GM18858 (cell line): ENCODE data around the gene UHRF1.
"Not testable (repeated sequence)": the region's sequence is repeated elsewhere in the genome, so short reads cannot be mapped to it uniquely, and the experiment has no call there.

Experiments
- ATAC-seq: cut with Tn5 transposase; IDR thresholded peaks from one replicate; pipeline ENCODE4 v1.9.1; 2021; ENCODE audit not compliant: unreplicated experiment

The UHRF1 gene

DNA sequence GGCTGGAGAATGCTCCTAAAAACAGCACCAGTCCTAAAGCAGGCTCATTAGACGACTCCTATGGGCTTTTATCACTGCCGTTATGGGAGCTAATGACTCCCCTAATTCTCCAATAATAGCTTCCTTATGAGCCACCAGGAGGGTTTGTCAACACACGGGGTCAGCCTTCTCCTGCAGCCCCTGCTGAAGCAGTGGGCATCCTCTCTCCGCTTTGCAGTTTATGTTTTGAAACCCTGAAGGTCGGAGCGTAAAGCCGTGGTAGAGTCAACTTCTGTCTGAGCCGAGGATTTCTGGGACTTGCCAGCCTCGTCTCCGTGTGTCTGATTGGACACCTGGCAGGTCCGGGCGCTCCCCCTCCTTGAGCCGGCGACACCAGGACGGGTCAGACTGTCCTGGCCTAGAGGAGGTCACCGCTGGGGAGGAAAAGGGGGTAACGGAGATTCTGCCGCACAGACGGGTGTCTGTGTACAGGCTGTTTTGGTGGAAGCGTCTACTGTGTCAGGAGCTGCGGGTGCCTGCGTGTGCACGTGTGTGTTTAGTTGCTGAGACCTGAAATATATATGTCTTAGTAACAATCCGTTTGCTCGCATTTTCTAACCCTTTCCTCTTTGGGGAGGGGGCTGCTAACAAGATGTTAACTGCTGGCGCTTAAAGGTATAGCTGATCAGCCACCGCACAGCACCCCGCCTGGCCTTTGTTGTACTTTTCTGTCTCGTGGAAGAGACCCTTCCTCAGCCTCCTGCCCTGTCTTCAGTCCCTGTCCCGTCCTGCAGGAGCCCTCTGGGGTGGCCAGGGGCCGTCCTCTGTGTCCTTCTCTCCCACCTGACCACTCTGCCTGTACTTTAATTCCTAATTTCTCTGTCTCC is 61.5 kb downstream of the UHRF1 start:
- ATAC-seq: no peak

- ATAC-seq: no peak
These were observed 62.1 kb downstream of the UHRF1 start for GRCh38 chr19:4971424-4971793.

DNA sequence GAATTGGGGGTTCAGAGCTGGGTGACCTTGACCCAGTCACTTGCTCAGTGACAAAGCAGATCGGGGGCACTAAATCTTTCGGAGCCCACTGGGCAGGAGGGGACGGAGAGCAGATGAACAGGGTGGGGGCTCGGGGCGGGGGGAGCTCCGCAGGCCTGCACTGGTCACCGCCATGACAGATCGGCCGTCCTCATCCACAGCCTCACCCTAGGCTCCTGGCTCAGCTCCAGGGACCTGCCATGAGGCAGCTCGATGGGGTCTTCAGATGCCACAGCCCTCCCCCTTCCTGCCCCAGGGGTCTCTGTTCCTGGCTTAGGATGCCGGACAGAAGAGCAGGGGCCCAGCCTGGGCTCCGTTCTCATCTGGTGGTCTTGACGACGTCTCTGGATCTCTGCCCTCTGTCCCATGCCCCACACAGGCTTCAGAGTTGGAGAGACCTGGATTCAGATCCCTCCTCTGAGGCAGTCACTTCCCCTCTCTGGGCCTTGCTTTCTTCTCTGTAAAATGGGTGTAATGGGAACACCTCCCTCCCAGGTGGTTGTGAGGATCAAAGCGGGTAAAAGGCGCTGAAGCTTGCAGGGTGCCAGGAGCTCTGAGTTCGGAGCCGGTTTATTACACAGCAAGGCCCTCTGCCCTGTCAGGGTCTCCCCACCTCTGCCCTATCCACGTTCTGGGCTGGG is 62.7 kb downstream of the UHRF1 start:
- no peak for ATAC-seq

GRCh38 chr19:4972509-4973230 is 63.4 kb downstream of the UHRF1 start:
- no peak for ATAC-seq

DNA sequence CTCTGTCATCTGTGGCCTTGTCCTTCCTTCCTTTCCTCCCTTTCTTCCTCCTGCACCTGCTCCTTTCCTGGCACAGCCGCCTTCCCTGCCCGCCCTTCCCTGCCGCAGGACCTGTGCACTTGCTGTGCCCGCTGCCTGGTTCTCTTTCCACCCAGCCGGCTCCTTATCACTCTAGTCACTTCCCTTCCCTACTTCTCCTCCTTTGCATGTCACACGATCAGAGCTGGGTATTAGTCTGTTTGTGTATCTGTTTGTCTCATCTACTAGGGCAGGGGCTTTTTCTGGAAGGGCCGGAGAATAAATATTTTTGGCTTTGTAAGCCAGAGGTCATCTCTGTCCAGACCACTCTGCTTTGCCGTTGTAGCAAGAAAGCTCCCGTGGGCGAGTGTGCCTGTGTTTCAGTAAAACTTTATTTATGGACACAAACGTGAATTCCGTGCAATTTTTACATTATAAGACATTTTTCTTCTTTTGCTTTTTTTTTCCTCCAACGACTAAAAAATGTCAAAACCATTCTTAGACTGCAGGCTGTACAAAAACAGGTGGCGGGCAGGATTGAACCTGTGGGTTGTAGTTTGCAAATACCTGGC is 65.7 kb downstream of the UHRF1 start:
- no peak for ATAC-seq

DNA sequence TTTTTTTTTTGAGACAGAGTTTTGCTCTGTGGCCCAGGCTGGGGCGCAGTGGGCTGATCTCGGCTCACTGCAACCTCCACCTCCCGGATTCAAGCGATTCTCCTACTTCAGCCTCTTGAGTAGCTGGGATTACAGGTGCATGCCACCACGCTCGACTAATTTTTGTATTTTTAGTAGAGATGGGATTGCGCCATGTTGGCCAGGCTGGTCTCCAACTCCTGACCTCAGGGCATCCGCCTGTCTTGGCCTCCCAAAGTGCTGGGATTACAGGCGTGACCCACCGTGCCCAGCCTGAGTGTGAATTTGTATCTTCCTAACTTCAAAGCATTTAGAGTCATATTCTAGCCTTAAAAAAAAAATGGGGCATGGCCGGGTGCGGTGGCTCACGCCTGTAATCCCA is 66.3 kb downstream of the UHRF1 start:
- not testable (repeated sequence) for ATAC-seq

DNA sequence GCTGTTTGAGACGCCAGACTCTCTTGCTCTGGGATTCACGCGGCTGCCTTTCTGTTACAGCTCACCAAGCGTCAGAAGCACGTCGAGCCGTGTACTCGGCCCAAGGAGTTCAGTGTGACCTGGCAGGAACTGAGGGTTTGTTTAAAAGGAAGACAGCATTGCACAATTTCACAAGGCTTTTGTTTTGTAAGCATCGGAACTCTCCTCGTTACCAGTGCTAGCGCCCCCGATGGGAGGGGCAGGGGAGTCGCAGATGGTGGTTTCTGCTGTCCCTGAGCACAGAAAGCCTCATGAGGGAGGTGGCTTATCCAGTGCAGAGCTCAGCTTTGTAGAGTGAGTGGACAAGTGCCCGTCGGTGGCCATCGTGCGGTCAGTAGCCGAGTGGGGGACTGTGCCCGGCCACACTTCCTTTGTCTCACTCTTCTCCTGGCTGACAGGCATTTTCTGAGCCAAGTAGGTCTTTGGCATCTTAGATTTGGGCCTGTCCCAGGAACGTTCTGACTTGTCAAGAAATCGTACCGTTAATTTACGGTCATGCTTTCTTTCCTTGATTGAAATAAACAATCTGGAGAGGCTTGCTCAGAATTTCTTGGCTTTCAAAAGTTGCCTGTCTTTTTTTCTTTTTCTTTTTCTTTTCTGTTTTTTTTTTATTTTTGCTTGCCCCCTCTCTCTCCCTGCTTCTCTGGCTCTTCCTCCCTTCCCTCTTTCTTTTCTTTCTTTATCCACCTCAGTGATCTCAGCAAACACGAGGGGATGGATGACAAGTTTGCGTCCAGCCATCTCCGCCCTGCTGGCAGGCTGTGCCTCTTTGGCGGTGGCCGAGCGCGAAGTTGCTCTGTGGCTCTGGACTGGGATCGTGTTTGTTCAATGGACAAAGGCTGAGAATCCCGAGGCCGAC is 67.3 kb downstream of the UHRF1 start:
- no peak for ATAC-seq

DNA sequence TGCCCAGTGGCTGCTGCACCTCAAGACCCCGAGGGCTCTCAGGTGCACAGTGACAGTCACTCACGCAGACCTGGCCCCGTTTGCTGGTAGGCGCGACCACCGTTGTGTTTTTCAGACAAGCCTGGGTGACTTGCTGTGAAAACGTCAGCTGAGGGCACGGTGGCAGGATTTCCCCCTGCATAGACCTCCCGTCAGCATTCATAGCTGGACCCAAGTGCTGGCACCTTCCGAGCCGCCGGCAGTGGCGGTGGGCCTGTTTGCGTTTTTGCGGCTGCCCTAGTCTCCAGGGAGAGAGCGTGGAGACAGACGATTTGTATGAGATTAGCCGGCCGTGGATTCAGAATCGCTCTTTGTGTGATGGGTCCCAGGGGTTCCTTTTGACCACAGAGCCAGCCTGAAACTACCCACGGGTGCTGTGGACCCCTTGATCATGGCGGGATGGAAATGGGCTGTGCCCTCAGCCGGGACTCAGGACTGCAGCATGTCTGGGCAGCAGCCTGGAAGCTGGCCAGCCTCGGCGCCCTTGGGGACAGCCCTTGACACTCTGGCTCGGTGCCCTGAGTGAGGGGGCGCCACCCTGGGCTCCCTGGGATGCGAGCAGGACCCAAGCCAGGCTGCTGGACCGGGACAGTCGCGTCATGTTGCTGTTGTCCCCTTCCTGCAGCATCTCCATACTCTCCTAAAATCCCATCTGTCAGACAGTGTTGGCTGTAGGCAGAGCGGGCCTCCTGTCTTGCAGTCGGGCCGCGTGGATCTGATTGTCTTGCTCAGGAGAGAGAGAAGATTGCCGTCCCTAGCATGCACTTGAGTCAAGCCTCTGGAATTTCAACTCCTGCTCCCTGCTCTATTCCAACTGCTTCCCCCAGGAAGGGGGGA is 68.2 kb downstream of the UHRF1 start:
- ATAC-seq: no peak

GRCh38 chr19:4979211-4979807 is 70.0 kb downstream of the UHRF1 start:
- no peak for ATAC-seq

DNA sequence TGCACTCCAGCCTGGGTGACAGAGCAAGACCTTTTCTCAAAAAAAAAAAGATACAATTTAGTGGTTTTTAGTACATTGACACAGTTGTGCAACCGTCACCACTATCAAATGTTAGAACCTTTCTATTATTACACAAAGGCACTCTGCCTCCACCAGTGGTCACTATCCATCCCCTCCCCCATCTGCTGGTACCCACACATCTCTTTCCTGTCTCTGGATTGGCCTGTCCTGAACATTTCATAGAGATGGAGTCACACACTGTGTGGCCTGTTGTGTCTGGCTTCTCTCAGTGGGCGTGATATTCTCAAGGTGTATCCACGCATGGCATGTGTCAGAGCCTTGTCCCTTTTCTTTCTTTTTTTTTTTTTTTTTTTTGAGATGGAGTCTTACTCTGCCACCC is 70.8 kb downstream of the UHRF1 start:
- no peak for ATAC-seq

GRCh38 chr19:4980838-4981680 is 71.8 kb downstream of the UHRF1 start:
- no peak for ATAC-seq

DNA sequence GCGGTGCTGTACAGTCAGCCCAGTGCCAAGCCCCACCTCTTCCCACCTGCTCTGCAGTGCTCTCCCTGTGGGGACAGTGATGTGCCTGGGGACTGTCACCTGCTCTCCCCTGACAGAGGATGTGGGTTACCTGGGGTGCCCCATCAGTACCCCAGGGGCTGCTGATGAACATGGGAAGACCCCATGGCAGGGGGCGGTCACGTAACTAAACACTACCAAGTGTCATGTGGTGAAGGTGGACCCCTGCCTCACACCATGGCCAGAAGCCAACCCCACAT is 72.3 kb downstream of the UHRF1 start:
- no peak for ATAC-seq

DNA sequence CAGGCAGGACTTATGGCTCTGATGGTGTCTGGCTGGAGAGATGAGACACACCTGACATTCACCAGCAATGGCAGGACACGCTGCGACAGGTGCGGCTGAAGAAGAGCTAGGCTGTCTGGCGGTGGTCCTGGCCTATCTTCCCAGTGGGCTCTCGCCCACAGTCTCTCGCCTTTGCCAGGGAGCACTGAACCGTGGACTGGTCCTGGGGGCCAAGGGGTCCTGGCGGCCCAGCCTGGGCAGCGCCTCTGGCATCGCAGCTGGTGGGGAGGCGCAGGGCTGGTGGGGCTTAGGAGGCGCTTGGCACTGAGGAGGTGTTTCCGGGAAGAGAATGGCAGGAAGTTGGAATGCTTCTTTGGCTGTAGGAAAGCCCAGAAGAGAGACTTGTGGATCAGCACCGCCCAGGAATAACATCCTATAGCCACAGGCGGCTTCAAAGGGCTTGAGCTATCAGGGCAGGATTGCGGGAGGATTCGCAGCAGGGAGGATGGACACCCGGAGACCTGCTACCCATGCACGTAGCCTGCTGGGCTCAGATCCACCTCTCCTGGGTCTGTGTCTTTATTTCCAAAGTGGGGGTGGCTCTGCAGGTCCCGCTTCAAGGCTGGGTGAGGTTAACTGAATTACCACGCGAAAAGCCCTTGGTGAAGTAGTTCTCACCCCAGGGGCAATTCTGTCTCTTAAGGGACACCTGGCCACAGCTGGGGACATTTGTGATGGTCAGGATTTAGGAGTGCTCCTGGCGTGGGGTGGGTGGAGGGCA is 74.2 kb downstream of the UHRF1 start:
- ATAC-seq: no peak

- ATAC-seq: no peak
These were observed 74.7 kb downstream of the UHRF1 start for GRCh38 chr19:4984106-4984380.

DNA sequence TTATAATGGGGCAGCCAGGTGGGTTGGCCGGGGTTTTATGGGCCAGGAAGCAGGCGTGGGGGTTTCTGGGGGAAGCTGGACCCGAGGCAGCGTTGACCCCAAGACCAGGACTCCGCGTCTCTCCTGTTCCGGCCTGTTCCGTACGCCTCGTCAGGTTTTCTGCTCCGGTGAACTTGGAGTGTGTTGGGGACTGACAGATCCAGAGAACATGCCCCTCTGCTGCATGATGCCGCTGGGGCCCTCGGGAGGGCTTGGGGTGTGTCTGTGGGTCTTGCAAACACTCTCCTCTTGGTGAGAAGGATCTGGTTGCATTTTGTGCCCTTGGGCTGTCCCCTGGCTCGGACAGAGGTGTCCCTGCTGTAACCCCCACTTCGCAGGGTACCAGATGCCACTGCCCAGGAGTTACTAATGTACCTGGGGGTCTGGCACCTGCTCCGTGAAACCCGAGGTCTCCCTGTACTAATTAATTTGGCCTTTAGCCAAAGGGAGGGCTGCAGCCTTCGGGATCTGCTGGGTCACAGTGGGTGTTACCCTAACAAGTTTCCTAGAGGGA is 75.2 kb downstream of the UHRF1 start:
- no peak for ATAC-seq

- ATAC-seq: no peak
These were observed 76.3 kb downstream of the UHRF1 start for GRCh38 chr19:4985551-4985991.

GRCh38 chr19:4986056-4986455 is 76.8 kb downstream of the UHRF1 start:
- ATAC-seq: no peak

GRCh38 chr19:4986471-4986891 is 77.2 kb downstream of the UHRF1 start:
- no peak for ATAC-seq
